ENCODE measurements around the gene FZD8.

GRCh38 chr10:35605191-35605590 is 36.9 kb downstream of the FZD8 start, which contains the start of gene GJD4:
- TF ChIP-seq CTCF (IDR thresholded peaks at IDR 0.05) = no peak
- no peak for TF ChIP-seq POLR2A (IDR thresholded peaks at IDR 0.05)
- TF ChIP-seq EP300 (IDR thresholded peaks at IDR 0.05) = no peak
